Mucosa of descending colon (tissue), 3 donors: ENCODE results near the gene RGL3. TPM values are rescaled to one million over a fixed set of nuclear protein-coding genes. Genes with fewer than 3 reads are reported as not detected.
A peak's percentile ranks its signal among the peaks of the same experiment; 100 is the strongest.
"Not testable (repeated sequence)": the region's sequence is repeated elsewhere in the genome, so short reads cannot be mapped to it uniquely, and the experiment has no call there.

ENCODE experiments used
- ATAC-seq: fragments of 200-7000 bp; cut with Tn5 transposase; one replicate; pipeline ENCODE4 v1.9.1; 2020; ENCODE audit warnings: mild to moderate bottlenecking, moderate library complexity
- DNase-seq, 3 donors: peaks; one replicate each; pipeline ENCODE4 v3.0.0-alpha.2; 2020
- H3K36me3 ChIP-seq: fragments of 200-600 bp; one replicate; pipeline ENCODE4 v1.8.0; 2021; ENCODE audit warnings: low read depth, mild to moderate bottlenecking
- H3K4me1 ChIP-seq: fragments of 200-600 bp; one replicate; pipeline ENCODE4 v1.8.0; 2021; ENCODE audit warnings: low read depth, mild to moderate bottlenecking
- H3K4me3 ChIP-seq: fragments of 200-600 bp; one replicate; pipeline ENCODE4 v1.8.0; 2021; ENCODE audit warnings: mild to moderate bottlenecking
- H3K9me3 ChIP-seq: fragments of 200-600 bp; one replicate; pipeline ENCODE4 v1.8.0; 2021; ENCODE audit warnings: mild to moderate bottlenecking
- CTCF ChIP-seq: fragments of 200-600 bp; IDR thresholded peaks from one replicate; pipeline ENCODE4 v1.8.0; 2022; ENCODE audit warnings: antibody characterized with exemption, mild to moderate bottlenecking
- intact Hi-C, 2 donors: fragments of 100-400 bp; cut with DNase I in 1 of 2; cut with micrococcal nuclease in 1 of 2; formaldehyde crosslinking; loops; one replicate each; pipeline versions ENCODE4 v1.11.0 to v1.11.1; 2022; cut with DNase I, micrococcal nuclease
- total RNA-seq, 3 donors: library from RNA; stranded (reverse); fragmentation: NEBNext Ultra II Directional in 2 of 3; extraction: Animal tissue kit (Norgen Biotek cat#: 25700) in 2 of 3; gene quantifications; one replicate each; pipeline versions ENCODE4 v1.2.1 to v1.2.4, GENCODE V29; 2021 to 2023
- donor health status: DM: no; HTN: no; CAD: no; lungs with moderate emphysema.
- donor health status: DM: no; HTN: no; CAD: no.
- donor health status: DM: no; HTN: yes; CAD: no.

Gene RGL3
- total RNA-seq, 3 donors from 2014 or later, result 10.7 to 15.1 (median 11.0) TPM

- TF ChIP-seq CTCF, result no peak
- DNase-seq (no peak), ATAC-seq (no peak)
Measured at GRCh38 chr19:11359421-11359820, 59.7 kb downstream of the RGL3 start.

GRCh38 chr19:11356676-11357550 is 62.2 kb downstream of the RGL3 start:
- no peaks in the 10 kb centered on the region for H3K36me3 ChIP-seq
- no peak overlapping the region for H3K4me3 ChIP-seq
- ATAC-seq, result no peak
- DNase-seq, result no peak
- intact Hi-C loops, result no loop called here
- no peak for TF ChIP-seq CTCF
- H3K9me3 ChIP-seq, result no peaks in the 10 kb centered on the region
- peaks cover 10% of the 10 kb centered on the region for H3K4me1 ChIP-seq

More at GRCh38 chr19:11359421-11359820, 59.7 kb downstream of the RGL3 start:
- Histone ChIP-seq H3K4me3 (no peak overlapping the region), H3K36me3 (no peaks in the 10 kb centered on the region), H3K4me1 (peaks cover 15% of the 10 kb centered on the region), H3K9me3 (no peaks in the 10 kb centered on the region)
- intact Hi-C loops, result no loop called here

DNA sequence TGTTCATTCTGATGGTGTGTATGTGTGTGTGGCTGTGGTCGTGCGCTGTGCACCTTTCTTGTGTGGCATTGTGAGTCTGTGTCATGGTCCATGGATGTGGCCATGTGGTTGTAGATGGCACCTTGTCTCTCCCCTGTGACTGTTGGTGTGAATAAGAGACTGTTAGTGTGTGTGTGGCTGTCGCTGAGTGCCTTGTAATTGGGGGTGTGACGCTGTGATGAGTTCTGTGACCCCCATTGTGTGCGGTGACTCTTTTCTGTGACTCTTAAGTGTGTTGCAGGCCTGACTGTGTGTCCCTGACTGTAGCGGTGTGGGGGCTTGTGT is 63.1 kb downstream of the RGL3 start:
- no peak for DNase-seq
- intact Hi-C loops, result no loop called here
- Histone ChIP-seq H3K36me3 (no peaks in the 10 kb centered on the region), H3K4me1 (peaks cover 3% of the 10 kb centered on the region), H3K4me3 (no peak overlapping the region), H3K9me3 (no peaks in the 10 kb centered on the region)
- no peak for ATAC-seq
- no peak for TF ChIP-seq CTCF

- DNase-seq (peak; percentile 92 to 94 (median 94)), ATAC-seq (peak; percentile 98)
- intact Hi-C loops, result no loop called here
- TF ChIP-seq CTCF, result no peak
- Histone ChIP-seq H3K36me3 (no peaks in the 10 kb centered on the region), H3K4me1 (peaks cover 2% of the 10 kb centered on the region), H3K4me3 (peak within 1 kb of the TSS; percentile 14), H3K9me3 (no peaks in the 10 kb centered on the region)
Measured at GRCh38 chr19:11355160-11356073, 63.7 kb downstream of the RGL3 start, which contains the start of gene PLPPR2. Gene PLPPR2 (plus strand): TSS chr19:11355432. CDS start chr19:11357674, 2,242 bp downstream.

DNA sequence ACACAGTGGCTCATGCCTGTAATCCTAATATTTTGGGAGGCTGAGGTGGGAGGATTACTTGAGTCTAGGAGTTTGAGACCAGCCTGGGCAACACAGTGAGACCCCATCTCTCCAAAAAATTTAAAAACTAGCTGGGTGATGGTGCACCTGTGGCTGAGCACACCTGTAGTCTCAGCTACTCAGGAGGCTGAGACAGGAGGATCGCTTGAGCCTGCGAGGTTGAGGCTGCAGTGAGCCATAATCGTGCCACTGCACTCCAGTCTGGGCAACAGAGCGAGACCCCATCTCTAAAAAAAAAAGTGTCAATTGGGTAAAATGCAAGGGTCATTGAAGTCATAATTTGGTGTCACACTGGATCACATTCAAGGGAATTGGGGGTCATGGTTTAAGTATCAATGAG is 65.0 kb downstream of the RGL3 start:
- DNase-seq, result not testable (repeated sequence)

GRCh38 chr19:11349171-11349570 is 69.9 kb downstream of the RGL3 start:
- no peak for TF ChIP-seq CTCF
- ATAC-seq, result no peak

More for the DNA sequence above, 65.0 kb downstream of the RGL3 start:
- H3K4me1 ChIP-seq, H3K9me3 ChIP-seq, H3K36me3 ChIP-seq, intact Hi-C loops, H3K4me3 ChIP-seq, ATAC-seq: not testable (repeated sequence)

More at GRCh38 chr19:11349171-11349570, 69.9 kb downstream of the RGL3 start:
- Histone ChIP-seq H3K9me3 (no peaks in the 10 kb centered on the region), H3K36me3 (peaks cover 3% of the 10 kb centered on the region), H3K4me1 (peaks cover 20% of the 10 kb centered on the region), H3K4me3 (no peak overlapping the region)
- no peak for DNase-seq
- intact Hi-C loops, result no loop called here
